Measurements from ENCODE around the gene ING2.

The ING2 gene

GRCh38 chr4:183485411-183486160 lies 19.3 kb upstream of the ING2 start:
- H3K9me3 ChIP-seq (ENCODE audit: insufficient read depth, low read length), result no peaks in the 10 kb centered on the region
- no peak overlapping the region for H3K4me2 ChIP-seq (ENCODE audit: low read depth, low read length, poor library complexity, severe bottlenecking)
- no peak overlapping the region for H3K9ac ChIP-seq (ENCODE audit: low read length)
- no peaks in the 10 kb centered on the region for H4K20me1 ChIP-seq (ENCODE audit: low read depth, low read length)
- no peaks in the 10 kb centered on the region for H3F3A ChIP-seq (ENCODE audit: insufficient read depth)
- H3K4me3 ChIP-seq (ENCODE audit: insufficient read depth, low read length, poor library complexity, severe bottlenecking), result no peak overlapping the region
- H3K9me2 ChIP-seq (replicated peaks; ENCODE audit: insufficient read depth, low read length), result no peaks in the 10 kb centered on the region
- H3K27me3 ChIP-seq (ENCODE audit: low read length), result no peaks in the 10 kb centered on the region
- H3K79me2 ChIP-seq (ENCODE audit: insufficient read depth, low read length), result no peaks in the 10 kb centered on the region
- H3K27ac ChIP-seq (ENCODE audit: low read depth, low read length), result no peak overlapping the region
- H2AFZ ChIP-seq (ENCODE audit: low read depth, low read length, severe bottlenecking), result no peak overlapping the region
- no peak for TF ChIP-seq EZH2phosphoT487 (conservative IDR thresholded peaks at IDR 0.05; ENCODE audit: low read length)
- TF ChIP-seq CTCF (IDR thresholded peaks at IDR 0.05; ENCODE audit: insufficient read depth, low read length, poor library complexity, severe bottlenecking), result no peak
- no peaks in the 10 kb centered on the region for H3K36me3 ChIP-seq (ENCODE audit: low read length)

GRCh38 chr4:183492791-183493222 lies 12.1 kb upstream of the ING2 start:
- H3K79me2 ChIP-seq (ENCODE audit: insufficient read depth, low read length), result no peaks in the 10 kb centered on the region
- no peaks in the 10 kb centered on the region for H3K9me3 ChIP-seq (ENCODE audit: insufficient read depth, low read length)
- H3F3A ChIP-seq (ENCODE audit: insufficient read depth), result no peaks in the 10 kb centered on the region
- peaks cover 8% of the 10 kb centered on the region; the same call in 1 of the 2 replicates for H3K36me3 ChIP-seq (ENCODE audit: low read length)
- no peak overlapping the region for H3K4me2 ChIP-seq (ENCODE audit: low read depth, low read length, poor library complexity, severe bottlenecking)
- no peaks in the 10 kb centered on the region for H3K27me3 ChIP-seq (ENCODE audit: low read length)
- H3K27ac ChIP-seq (ENCODE audit: low read depth, low read length), result no peak overlapping the region
- H3K4me3 ChIP-seq (ENCODE audit: insufficient read depth, low read length, poor library complexity, severe bottlenecking), result no peak overlapping the region
- H3K9ac ChIP-seq (ENCODE audit: low read length), result no peak overlapping the region
- no peaks in the 10 kb centered on the region for H3K9me2 ChIP-seq (replicated peaks; ENCODE audit: insufficient read depth, low read length)
- H2AFZ ChIP-seq (ENCODE audit: low read depth, low read length, severe bottlenecking), result no peak overlapping the region
- no peaks in the 10 kb centered on the region for H4K20me1 ChIP-seq (ENCODE audit: low read depth, low read length)
- TF ChIP-seq CTCF (IDR thresholded peaks at IDR 0.05; ENCODE audit: insufficient read depth, low read length, poor library complexity, severe bottlenecking) (no peak), EZH2phosphoT487 (conservative IDR thresholded peaks at IDR 0.05; ENCODE audit: low read length) (no peak)

- Histone ChIP-seq H3K36me3 (ENCODE audit: low read length) (peaks cover 8% of the 10 kb centered on the region; the same call in 1 of the 2 replicates), H3K9me2 (replicated peaks; ENCODE audit: insufficient read depth, low read length) (no peaks in the 10 kb centered on the region), H3K79me2 (ENCODE audit: insufficient read depth, low read length) (no peaks in the 10 kb centered on the region), H3K27ac (ENCODE audit: low read depth, low read length) (no peak overlapping the region), H3K9me3 (ENCODE audit: insufficient read depth, low read length) (no peaks in the 10 kb centered on the region), H3K9ac (ENCODE audit: low read length) (no peak overlapping the region), H2AFZ (ENCODE audit: low read depth, low read length, severe bottlenecking) (no peak overlapping the region), H3K4me3 (ENCODE audit: insufficient read depth, low read length, poor library complexity, severe bottlenecking) (no peak overlapping the region), H4K20me1 (ENCODE audit: low read depth, low read length) (no peaks in the 10 kb centered on the region), H3K4me2 (ENCODE audit: low read depth, low read length, poor library complexity, severe bottlenecking) (no peak overlapping the region), H3F3A (ENCODE audit: insufficient read depth) (no peaks in the 10 kb centered on the region), H3K27me3 (ENCODE audit: low read length) (no peaks in the 10 kb centered on the region)
- TF ChIP-seq CTCF (IDR thresholded peaks at IDR 0.05; ENCODE audit: insufficient read depth, low read length, poor library complexity, severe bottlenecking) (no peak), EZH2phosphoT487 (conservative IDR thresholded peaks at IDR 0.05; ENCODE audit: low read length) (no peak)
Measured at GRCh38 chr4:183493246-183493645, 11.6 kb upstream of the ING2 start.
